Measurements from ENCODE around the gene ENPP7. TPM values are rescaled to one million over a fixed set of nuclear protein-coding genes. Genes with fewer than 3 reads are reported as not detected.

ENPP7 gene
- total RNA-seq, 1 donor from 2014 or later, result not detected

DNA sequence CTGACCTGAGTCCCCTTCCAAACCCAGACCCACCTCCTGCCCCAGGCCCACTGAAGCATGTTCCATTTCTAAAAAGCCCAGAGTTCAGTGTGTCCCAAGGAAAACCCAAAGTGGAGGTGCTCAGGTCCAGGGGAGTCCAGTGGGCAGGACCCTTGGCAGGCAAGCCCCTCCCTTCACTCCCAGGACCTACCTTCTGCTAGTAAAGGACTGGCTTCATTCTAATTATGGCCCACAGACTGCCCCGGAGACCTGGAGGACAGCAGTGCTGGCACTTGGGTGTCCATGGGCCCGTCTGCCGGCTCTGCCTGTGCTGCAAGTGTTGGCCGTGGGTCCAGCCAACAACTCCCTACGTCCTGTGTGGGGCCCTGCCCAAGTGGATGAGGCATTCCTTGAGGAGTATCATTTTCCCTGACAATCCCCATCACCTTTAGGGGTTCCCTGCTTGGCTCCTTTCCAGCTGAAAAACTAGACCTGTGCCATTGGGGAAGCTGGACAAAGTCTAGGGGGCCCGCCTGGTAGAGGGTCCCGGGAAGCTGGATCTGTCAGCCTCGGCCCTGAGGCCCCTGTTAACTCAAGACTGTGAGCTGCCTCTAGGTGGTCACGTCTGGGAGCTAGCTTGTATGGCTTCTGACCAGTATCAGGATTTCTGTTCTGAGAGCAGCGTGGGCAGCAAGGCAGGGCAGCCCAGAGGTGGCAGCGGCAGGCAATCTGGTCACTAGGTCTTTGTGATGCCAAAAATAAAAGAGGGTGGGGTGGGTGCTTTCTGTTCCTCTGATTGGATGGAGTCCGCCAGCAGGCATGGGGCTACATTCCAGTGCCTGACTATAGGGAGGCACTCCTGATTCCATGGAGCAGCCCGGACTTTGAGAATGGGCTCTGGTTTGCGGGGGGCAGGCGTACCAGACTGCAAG lies 55.4 kb downstream of the ENPP7 start:
- TF ChIP-seq CTCF (IDR thresholded peaks at IDR 0.05), result no peak
- H3K36me3 Mint-ChIP-seq (ENCODE audit: low read depth), result peaks cover 3% of the 10 kb centered on the region

GRCh38 chr17:79786930-79787643 lies 56.3 kb downstream of the ENPP7 start:
- TF ChIP-seq CTCF (IDR thresholded peaks at IDR 0.05), result no peak
- DNase-seq (ENCODE audit: low spot score), result no peak
- H3K9me3 Mint-ChIP-seq (ENCODE audit: low read depth), result no peaks in the 10 kb centered on the region
- H3K4me3 Mint-ChIP-seq (ENCODE audit: unreplicated experiment), result no peak overlapping the region
- H3K4me1 Mint-ChIP-seq (ENCODE audit: low read depth), result peaks cover 6% of the 10 kb centered on the region
- no peak overlapping the region for H3K27ac Mint-ChIP-seq (ENCODE audit: unreplicated experiment)
- H3K27me3 Mint-ChIP-seq (ENCODE audit: low read depth), result peaks cover 24% of the 10 kb centered on the region
- peaks cover 3% of the 10 kb centered on the region for H3K36me3 Mint-ChIP-seq (ENCODE audit: low read depth)

More for the DNA sequence above, 55.4 kb downstream of the ENPP7 start:
- peaks cover 3% of the 10 kb centered on the region for H3K4me1 Mint-ChIP-seq (ENCODE audit: low read depth)
- no peak overlapping the region for H3K4me3 Mint-ChIP-seq (ENCODE audit: unreplicated experiment)
- H3K27ac Mint-ChIP-seq (ENCODE audit: unreplicated experiment), result no peak overlapping the region
- peak; percentile 80 for DNase-seq (ENCODE audit: low spot score)
- H3K27me3 Mint-ChIP-seq (ENCODE audit: low read depth), result peaks cover 24% of the 10 kb centered on the region
- H3K9me3 Mint-ChIP-seq (ENCODE audit: low read depth), result no peaks in the 10 kb centered on the region

GRCh38 chr17:79788455-79788854 lies 57.7 kb downstream of the ENPP7 start:
- Mint-ChIP-seq H3K9me3 (ENCODE audit: low read depth) (no peaks in the 10 kb centered on the region), H3K36me3 (ENCODE audit: low read depth) (peaks cover 3% of the 10 kb centered on the region), H3K4me1 (ENCODE audit: low read depth) (peaks cover 12% of the 10 kb centered on the region), H3K27ac (ENCODE audit: unreplicated experiment) (no peak overlapping the region), H3K27me3 (ENCODE audit: low read depth) (peaks cover 27% of the 10 kb centered on the region), H3K4me3 (ENCODE audit: unreplicated experiment) (no peak overlapping the region)
- peak; percentile 15 for DNase-seq (ENCODE audit: low spot score)
- TF ChIP-seq CTCF (IDR thresholded peaks at IDR 0.05), result no peak

- Mint-ChIP-seq H3K27ac (ENCODE audit: unreplicated experiment) (no peak overlapping the region), H3K4me1 (ENCODE audit: low read depth) (peaks cover 19% of the 10 kb centered on the region), H3K4me3 (ENCODE audit: unreplicated experiment) (no peak overlapping the region), H3K36me3 (ENCODE audit: low read depth) (peaks cover 3% of the 10 kb centered on the region), H3K9me3 (ENCODE audit: low read depth) (no peaks in the 10 kb centered on the region), H3K27me3 (ENCODE audit: low read depth) (peaks cover 27% of the 10 kb centered on the region)
- peak; percentile 64 for DNase-seq (ENCODE audit: low spot score)
- TF ChIP-seq CTCF (IDR thresholded peaks at IDR 0.05), result no peak
These were observed 58.5 kb downstream of the ENPP7 start for GRCh38 chr17:79788989-79789942.

Data from chondrocyte (in vitro differentiated cells).